ENCODE data around the gene SDS.

GRCh38 chr12:113359133-113359938 is 44.4 kb downstream of the SDS start:
- TF ChIP-seq EZH2 (IDR thresholded peaks at IDR 0.05) (no peak), POLR2AphosphoS5 (IDR thresholded peaks at IDR 0.05; ENCODE audit: borderline replicate concordance, low read depth, low read length) (no peak)

Data from SK-N-MC (cell line).